A549 (cell line): ENCODE data around the gene PTBP1.

Experiments
- CTCF ChIP-seq: fragments of >200 bp; sonication (Bioruptor Twin); formaldehyde crosslinking; IDR thresholded peaks from 3 replicates; pipeline ENCODE4 v1.5.1; 2016
- JUNB ChIP-seq: fragments of >200 bp; sonication (Bioruptor Twin); formaldehyde crosslinking; IDR thresholded peaks from 2 replicates; pipeline ENCODE4 v1.6.1; 2016

GRCh38 chr19:800360-801029 lies 3.2 kb downstream of the PTBP1 start:
- TF ChIP-seq CTCF (no peak), JUNB (no peak)
